Measurements from ENCODE around the gene GAPDH.

GRCh38 chr12:6538420-6539313 is 4.3 kb downstream of the GAPDH start:
- TF ChIP-seq CTCF (IDR thresholded peaks at IDR 0.05) = no peak
- TF ChIP-seq EZH2phosphoT487 (IDR thresholded peaks at IDR 0.05) = no peak
